HEK293T (cell line): ENCODE results near the gene JAZF1.

Source experiments
- BHLHE40 ChIP-seq: fragments of 450-650 bp; IDR thresholded peaks from 2 replicates; pipeline ENCODE4 v1.6.1; 2016; ENCODE audit warnings: mild to moderate bottlenecking, moderate library complexity, borderline replicate concordance
- CTBP1 ChIP-seq: fragments of 450-650 bp; IDR thresholded peaks from 2 replicates; pipeline ENCODE4 v1.6.1; 2016; ENCODE audit warnings: borderline replicate concordance
- FOXA1 ChIP-seq: fragments of 450-650 bp; IDR thresholded peaks from 2 replicates; pipeline ENCODE4 v1.6.1; 2016; ENCODE audit warnings: mild to moderate bottlenecking
- FOXK2 ChIP-seq: fragments of 450-650 bp; IDR thresholded peaks from 2 replicates; pipeline ENCODE4 v1.6.1; 2016; ENCODE audit warnings: mild to moderate bottlenecking
- FOXM1 ChIP-seq: fragments of 450-650 bp; IDR thresholded peaks from 2 replicates; pipeline ENCODE4 v1.6.1; 2017; ENCODE audit warnings: mild to moderate bottlenecking, borderline replicate concordance
- NFRKB ChIP-seq: fragments of 450-650 bp; IDR thresholded peaks from 2 replicates; pipeline ENCODE4 v1.6.1; 2016; ENCODE audit warnings: mild to moderate bottlenecking, moderate library complexity
- SP1 ChIP-seq: fragments of 450-650 bp; IDR thresholded peaks from 2 replicates; pipeline ENCODE4 v1.6.1; 2017
- SUZ12 ChIP-seq: fragments of 450-650 bp; IDR thresholded peaks from 2 replicates; pipeline ENCODE4 v1.6.1; 2016; ENCODE audit warnings: mild to moderate bottlenecking

GRCh38 chr7:27912751-27913150, 267.8 kb downstream of the JAZF1 start:
- TF ChIP-seq CTBP1 (no peak), FOXM1 (no peak), FOXA1 (no peak), BHLHE40 (no peak), SUZ12 (no peak), NFRKB (no peak), SP1 (no peak), FOXK2 (no peak)
